Uterus (tissue), 4 donors: Measurements from ENCODE around the gene RBFOX1. TPM values are rescaled to one million over a fixed set of nuclear protein-coding genes. Genes with fewer than 3 reads are reported as not detected.

Experiments
- DNase-seq, 2 donors: peaks; one replicate each; pipeline ENCODE4 v3.0.0-alpha.2; 2019 to 2020
- H3K27ac ChIP-seq, 2 donors: fragments of 200-600 bp; sonication (generic); 1 replicate in 1 of 2; 2 replicates in 1 of 2; pipeline ENCODE4 v1.5.1; 2016 to 2018
- H3K27me3 ChIP-seq, 2 donors: fragments of 200-600 bp; sonication (generic); one replicate each; pipeline ENCODE4 v1.5.1; 2018 to 2019; ENCODE audit warnings: control low read depth in 1 of 2
- H3K36me3 ChIP-seq, 2 donors: fragments of 200-600 bp; sonication (generic); one replicate each; pipeline ENCODE4 v1.5.1; 2019; ENCODE audit warnings: control low read depth in 1 of 2
- H3K4me1 ChIP-seq, 2 donors: fragments of 200-600 bp; sonication (generic); one replicate each; pipeline ENCODE4 v1.5.1; 2018 to 2019; ENCODE audit warnings: control low read depth in 1 of 2
- H3K4me3 ChIP-seq, 2 donors: fragments of 200-600 bp; sonication (generic); 1 replicate in 1 of 2; 2 replicates in 1 of 2; pipeline ENCODE4 v1.5.1; 2018 to 2019; ENCODE audit warnings: mild to moderate bottlenecking in 1 of 2
- H3K9me3 ChIP-seq, 2 donors: fragments of 200-600 bp; sonication (generic); one replicate each; pipeline ENCODE4 v1.5.1; 2019; ENCODE audit warnings: control low read depth in 1 of 2
- CTCF ChIP-seq, 4 experiments: fragments of 200-600 bp in 2 of 4; fragments of 450-650 bp in 2 of 4; sonication (generic) in 2 of 4; IDR thresholded peaks; one replicate each; pipeline ENCODE4 v1.5.1; 2016 to 2019; ENCODE audit warnings: antibody characterized with exemption in 4 of 4, mild to moderate bottlenecking in 2 of 4, moderate library complexity in 1 of 4
- POLR2A ChIP-seq, 2 donors: fragments of 450-650 bp; IDR thresholded peaks; one replicate each; pipeline ENCODE4 v1.6.1; 2016; ENCODE audit warnings: antibody characterized with exemption in 2 of 2, mild to moderate bottlenecking in 1 of 2, moderate library complexity in 1 of 2
- intact Hi-C: fragments of 100-400 bp; cut with DNase I; formaldehyde crosslinking; loops from one replicate; pipeline ENCODE4 v1.15.1; 2023; ENCODE audit warnings: low total_unique reads
- total RNA-seq, 4 donors: library from RNA; depleted of rRNA in 3 of 4; stranded (reverse); fragments of >200 nt in 3 of 4; gene quantifications; one replicate each; pipeline versions ENCODE4 v1.1.0 to v1.2.4, GENCODE V29; 2014 to 2023
- donor health status: DM: yes; HTN: yes; CAD: no.

The RBFOX1 gene
- total RNA-seq, 4 donors from 2014 or later, result 0.55 TPM; not detected in 3

- DNase-seq, result no peak
- H3K27me3 ChIP-seq, result peaks cover 0 to 4% of the 10 kb centered on the region in 2 donors
- TF ChIP-seq CTCF (IDR thresholded peaks at IDR 0.05) (no peak), POLR2A (IDR thresholded peaks at IDR 0.05) (no peak)
- H3K4me3 ChIP-seq, result no peak overlapping the region
- H3K4me1 ChIP-seq, result no peaks in the 10 kb centered on the region
- no peaks in the 10 kb centered on the region for H3K9me3 ChIP-seq
- intact Hi-C loops, result no loop called here
- no peaks in the 10 kb centered on the region for H3K36me3 ChIP-seq
- no peak overlapping the region for H3K27ac ChIP-seq
Measured at GRCh38 chr16:7420843-7421242, 88.2 kb downstream of the RBFOX1 start.

DNA sequence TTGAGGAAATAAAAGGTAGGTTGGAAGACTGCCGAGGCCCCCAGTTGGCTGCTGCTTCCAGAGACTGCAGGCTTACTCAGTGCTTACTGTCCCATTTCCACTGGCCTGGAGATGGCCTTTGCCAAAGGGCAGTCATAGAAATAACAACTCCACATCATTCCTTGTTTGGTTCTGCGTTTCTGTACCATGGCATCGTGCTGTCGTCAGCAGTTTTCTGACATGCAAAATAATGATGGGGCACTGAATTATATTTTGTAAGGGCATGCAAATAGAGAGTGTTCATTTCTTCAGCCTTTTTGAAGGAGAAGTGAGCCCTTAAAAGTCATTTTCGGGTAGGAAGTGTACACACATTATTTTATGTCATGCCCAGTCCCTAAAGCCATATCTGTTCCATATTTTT, 88.9 kb downstream of the RBFOX1 start:
- H3K27me3 ChIP-seq, result peaks cover 0 to 4% of the 10 kb centered on the region in 2 donors
- intact Hi-C loops, result no loop called here
- no peaks in the 10 kb centered on the region for H3K9me3 ChIP-seq
- DNase-seq, result no peak
- H3K27ac ChIP-seq, result no peak overlapping the region
- H3K4me3 ChIP-seq, result no peak overlapping the region
- no peak for TF ChIP-seq POLR2A (IDR thresholded peaks at IDR 0.05)
- TF ChIP-seq CTCF (IDR thresholded peaks at IDR 0.05), result no peak
- no peaks in the 10 kb centered on the region for H3K4me1 ChIP-seq
- no peaks in the 10 kb centered on the region for H3K36me3 ChIP-seq

GRCh38 chr16:7422036-7422888, 89.6 kb downstream of the RBFOX1 start:
- peaks cover 0 to 4% of the 10 kb centered on the region in 2 donors for H3K27me3 ChIP-seq
- intact Hi-C loops, result no loop called here
- no peaks in the 10 kb centered on the region for H3K9me3 ChIP-seq
- no peak overlapping the region for H3K27ac ChIP-seq
- DNase-seq, result no peak
- H3K4me3 ChIP-seq, result no peak overlapping the region
- H3K36me3 ChIP-seq, result no peaks in the 10 kb centered on the region
- H3K4me1 ChIP-seq, result no peaks in the 10 kb centered on the region
- TF ChIP-seq POLR2A (IDR thresholded peaks at IDR 0.05), result no peak
- no peak for TF ChIP-seq CTCF (IDR thresholded peaks at IDR 0.05)

DNA sequence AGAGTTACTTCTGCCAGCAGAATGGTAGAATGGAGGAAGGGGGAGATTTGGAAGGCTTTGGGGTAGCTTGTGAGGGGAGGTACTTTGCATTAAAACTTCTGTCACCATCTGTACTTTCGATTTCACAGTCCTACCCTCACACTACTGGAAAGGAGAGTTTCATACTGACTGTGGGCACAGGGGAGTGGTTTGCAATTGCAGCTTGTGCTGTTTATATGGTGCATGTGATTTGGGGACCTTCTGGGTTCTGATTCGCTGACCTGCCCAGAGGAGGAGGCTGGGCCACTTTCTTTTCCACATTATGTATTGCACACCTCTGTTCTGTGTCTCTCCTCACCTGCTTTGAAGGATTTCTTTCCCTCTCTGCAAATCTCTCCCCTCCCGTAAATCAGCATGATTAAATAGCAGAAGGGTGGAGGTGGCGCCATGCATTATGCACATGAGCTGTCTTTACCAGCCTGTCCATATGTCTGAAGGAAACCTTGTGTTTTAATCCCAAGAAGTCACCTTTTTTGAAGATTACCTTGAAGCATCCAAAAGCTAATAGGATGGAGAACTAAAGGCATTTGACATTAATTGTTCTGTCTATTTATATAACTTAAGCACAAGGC, 90.9 kb downstream of the RBFOX1 start:
- H3K4me1 ChIP-seq, result no peaks in the 10 kb centered on the region
- H3K4me3 ChIP-seq, result no peak overlapping the region
- intact Hi-C loops, result no loop called here
- H3K27ac ChIP-seq, result no peak overlapping the region
- peaks cover 0 to 4% of the 10 kb centered on the region in 2 donors for H3K27me3 ChIP-seq
- TF ChIP-seq CTCF (IDR thresholded peaks at IDR 0.05) (no peak), POLR2A (IDR thresholded peaks at IDR 0.05) (no peak)
- H3K9me3 ChIP-seq, result no peaks in the 10 kb centered on the region
- no peak for DNase-seq
- no peaks in the 10 kb centered on the region for H3K36me3 ChIP-seq

GRCh38 chr16:7426161-7426560, 93.5 kb downstream of the RBFOX1 start:
- no peaks in the 10 kb centered on the region for H3K9me3 ChIP-seq
- intact Hi-C loops, result no loop called here
- peaks cover 0 to 4% of the 10 kb centered on the region in 2 donors for H3K27me3 ChIP-seq

More at GRCh38 chr16:7426161-7426560, 93.5 kb downstream of the RBFOX1 start:
- no peak for TF ChIP-seq CTCF (IDR thresholded peaks at IDR 0.05)
- no peak for TF ChIP-seq POLR2A (IDR thresholded peaks at IDR 0.05)
- H3K4me1 ChIP-seq, result no peaks in the 10 kb centered on the region
- DNase-seq, result no peak
- no peak overlapping the region for H3K4me3 ChIP-seq
- no peaks in the 10 kb centered on the region for H3K36me3 ChIP-seq
- no peak overlapping the region for H3K27ac ChIP-seq
